HG03378 (cell line): ENCODE results near the gene CPNE4.

Source experiments
- ATAC-seq: cut with Tn5 transposase; IDR thresholded peaks from one replicate; pipeline ENCODE4 v1.9.1; 2021; ENCODE audit warnings: mild to moderate bottlenecking, moderate library complexity; ENCODE audit not compliant: unreplicated experiment

Gene CPNE4

DNA sequence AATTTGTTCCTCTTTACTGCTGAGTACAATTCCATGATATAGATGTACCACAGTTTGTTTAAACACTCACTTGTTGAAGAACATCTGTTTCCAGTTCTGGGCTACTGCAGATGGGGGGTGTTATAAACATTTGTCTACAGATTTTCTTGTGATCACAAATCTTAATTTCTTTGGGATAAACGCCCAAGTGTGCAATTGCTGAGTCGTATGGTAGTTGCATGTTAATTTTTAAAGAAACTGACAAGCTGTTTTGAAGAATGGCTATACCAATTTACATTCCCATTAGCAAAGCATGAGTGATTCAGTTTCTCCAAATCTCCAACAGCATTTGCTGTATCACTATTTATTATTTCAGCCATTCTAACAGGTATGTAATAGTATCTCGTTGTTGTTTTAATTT, 290.0 kb downstream of the CPNE4 start:
- ATAC-seq: no peak

DNA sequence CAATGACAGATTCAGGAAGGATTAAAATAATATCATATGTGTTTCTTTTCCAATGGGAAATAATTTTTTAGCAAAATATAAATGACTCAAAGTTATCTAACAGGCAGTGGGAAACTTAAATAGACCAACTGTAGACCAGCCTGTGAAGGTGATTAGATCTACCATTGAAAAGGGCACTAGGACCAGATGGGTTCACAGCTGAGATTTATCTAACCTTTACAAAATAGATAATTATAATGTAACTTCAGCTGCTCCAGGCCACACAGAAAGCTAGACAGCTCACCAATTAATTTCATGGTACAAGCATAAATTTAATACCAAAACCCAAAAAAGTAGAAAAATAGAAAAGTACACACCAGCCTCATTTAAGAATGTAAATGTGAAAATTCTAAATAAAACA, 291.7 kb downstream of the CPNE4 start:
- no peak for ATAC-seq

DNA sequence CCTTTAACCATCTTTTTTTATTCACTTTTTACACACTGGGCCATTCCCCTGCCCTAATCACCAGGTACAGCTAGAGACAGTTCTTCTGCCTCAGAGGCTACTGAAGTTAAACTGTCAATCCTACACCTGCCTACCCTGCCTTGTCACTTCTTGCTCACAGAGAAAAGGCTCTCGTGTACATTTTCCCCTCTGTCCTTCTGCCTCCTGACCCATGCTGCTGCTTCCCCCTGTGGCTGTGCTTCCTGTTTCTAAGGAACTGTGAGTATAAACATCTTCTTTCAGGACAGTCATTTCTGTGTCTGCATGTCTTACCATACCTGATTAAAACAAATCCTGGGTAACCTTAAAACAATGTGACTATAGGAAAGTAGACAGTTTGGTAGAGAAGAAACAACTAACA, 295.6 kb downstream of the CPNE4 start:
- no peak for ATAC-seq

DNA sequence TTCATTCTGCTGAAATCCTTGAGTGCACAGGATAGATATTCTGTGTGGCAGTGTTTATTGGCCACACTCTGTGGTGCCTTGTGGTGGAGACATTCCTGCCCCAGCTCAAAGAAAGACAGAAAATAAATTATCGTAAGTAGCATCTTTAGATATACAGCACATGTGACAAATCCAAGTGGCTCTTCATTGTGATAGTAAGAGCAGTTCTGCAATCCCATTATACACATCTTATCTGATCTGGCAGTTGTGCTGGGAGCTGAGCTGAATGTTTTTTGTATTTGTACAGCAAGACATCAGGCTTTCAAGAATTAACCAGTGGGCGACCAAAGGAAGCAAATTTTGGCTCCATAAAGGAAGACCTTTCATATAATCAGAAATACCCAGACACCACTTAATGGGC, 296.7 kb downstream of the CPNE4 start:
- no peak for ATAC-seq

DNA sequence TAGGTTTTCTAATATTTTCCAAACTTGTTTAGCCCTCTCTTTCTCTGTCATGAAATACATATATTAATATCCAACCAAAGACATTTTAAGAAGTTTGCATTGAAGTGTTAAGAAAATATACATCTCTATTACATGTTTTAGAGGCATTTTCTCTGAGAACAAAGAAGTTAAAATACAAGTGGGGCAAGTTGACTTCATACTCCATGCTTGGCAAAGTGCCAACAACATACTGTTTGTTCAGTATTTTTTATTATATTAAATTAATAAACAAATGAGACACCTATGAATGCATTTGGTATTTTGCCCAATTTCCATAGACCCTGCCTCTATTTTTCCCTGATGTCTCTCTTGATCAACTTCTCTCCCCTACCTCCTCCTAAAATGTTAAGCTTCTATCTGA, 299.3 kb downstream of the CPNE4 start:
- no peak for ATAC-seq

DNA sequence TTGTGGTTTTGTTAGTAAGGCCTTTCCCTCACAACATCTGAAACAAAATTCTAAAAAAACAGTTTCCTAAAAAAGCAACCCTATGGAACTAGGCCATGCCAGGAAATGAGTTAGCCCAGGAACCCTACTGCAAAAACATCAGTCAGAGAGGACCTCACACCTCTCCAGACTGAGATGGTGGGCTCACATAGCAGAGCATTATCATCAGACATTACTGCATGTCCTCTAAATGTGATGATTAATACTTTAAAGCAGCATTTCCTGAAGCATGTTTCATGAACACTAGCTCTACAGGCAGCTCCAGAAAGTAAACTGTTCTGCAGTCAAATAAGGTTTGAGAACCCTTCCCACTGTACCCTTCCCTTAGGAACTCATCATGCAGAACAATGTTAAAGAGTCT, 299.7 kb downstream of the CPNE4 start:
- no peak for ATAC-seq

DNA sequence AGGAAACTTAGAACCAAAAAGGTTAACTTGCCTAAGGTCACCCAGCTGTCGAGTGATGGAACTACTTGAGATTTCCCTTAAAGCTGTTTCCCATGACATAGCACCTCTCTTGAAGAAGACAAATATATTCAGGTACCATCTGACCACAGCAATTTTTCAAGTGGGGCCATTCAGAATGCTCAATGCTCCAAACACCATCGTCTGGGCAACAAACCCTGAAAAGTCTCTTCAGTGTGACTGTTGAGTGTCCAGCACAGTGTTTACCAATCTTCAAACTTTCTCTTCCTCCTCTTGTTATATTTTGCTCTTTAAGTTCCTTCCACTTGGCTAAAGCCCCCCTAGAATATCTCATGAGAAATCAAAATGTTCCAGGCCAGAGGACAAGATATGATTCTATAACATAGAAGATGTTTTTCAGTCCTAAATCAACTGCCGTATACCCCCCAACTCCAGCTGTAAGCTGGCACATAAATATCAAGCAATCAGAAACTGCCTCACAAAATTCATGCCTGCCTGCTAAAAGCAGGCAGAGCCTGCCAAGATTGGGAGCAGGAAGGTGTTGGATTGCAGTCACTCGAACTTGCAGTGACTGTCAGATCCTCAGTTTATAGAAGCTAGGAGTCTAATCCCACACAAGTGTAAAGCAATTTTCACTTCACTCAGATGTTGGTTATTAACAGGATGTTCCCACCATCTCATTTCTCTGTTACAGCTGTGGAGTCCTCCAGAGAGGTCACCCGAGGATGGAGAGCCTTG, 301.6 kb downstream of the CPNE4 start:
- ATAC-seq: no peak

DNA sequence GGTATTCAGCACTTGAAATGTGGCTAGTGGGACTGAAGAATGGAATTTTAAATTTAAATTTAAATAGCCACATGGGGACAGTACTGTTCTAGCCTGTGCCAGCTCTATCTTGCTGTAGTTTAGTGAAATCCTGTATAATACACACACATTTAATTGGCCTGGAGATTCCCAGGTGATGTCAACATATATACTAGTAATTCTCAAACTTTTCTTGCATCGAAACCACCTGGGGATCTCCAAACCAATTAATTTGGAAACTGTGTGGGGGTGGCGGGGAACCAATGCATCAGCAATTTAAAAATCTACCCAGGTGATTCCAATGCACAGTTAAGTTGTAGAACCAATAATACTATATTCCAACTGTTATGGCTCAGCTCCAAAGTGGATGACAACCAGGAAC, 303.1 kb downstream of the CPNE4 start:
- peak; percentile 33 for ATAC-seq

DNA sequence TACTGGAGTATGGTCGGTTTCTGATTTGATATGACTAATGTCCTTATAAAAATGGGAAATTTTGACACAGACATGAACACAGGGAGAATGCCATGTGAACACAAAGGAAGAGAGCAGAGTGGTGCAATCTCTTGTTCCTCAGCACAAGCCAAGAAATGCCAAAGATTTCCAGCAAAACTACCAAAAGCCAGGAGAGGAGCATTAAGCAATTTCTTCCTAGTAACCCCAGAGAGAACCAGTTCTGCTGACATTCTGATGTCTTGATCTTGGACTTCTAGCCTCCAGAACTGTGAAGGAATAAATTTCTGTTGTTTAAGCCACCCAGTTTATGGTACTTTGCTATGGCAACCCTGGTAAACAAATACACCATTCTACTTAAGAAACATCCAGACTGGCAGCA, 304.2 kb downstream of the CPNE4 start:
- ATAC-seq: no peak

DNA sequence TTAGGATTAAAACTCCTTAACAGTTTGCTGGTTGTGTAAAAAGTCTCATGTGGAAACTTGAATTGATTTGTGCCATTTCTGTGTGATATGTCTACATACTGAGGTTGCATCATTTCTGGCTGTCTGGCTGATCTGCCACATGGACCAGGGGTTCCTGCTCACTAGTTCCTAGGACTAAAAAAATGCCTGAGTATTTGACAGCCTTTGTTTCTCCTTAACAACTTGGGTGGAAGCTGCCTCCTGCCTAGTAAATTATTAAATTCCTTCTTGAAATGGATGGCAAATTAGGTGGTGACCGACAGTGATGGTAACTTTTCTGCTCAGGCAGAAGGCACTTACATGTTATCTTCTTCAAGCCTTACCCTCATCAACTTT, 305.2 kb downstream of the CPNE4 start:
- ATAC-seq: no peak

DNA sequence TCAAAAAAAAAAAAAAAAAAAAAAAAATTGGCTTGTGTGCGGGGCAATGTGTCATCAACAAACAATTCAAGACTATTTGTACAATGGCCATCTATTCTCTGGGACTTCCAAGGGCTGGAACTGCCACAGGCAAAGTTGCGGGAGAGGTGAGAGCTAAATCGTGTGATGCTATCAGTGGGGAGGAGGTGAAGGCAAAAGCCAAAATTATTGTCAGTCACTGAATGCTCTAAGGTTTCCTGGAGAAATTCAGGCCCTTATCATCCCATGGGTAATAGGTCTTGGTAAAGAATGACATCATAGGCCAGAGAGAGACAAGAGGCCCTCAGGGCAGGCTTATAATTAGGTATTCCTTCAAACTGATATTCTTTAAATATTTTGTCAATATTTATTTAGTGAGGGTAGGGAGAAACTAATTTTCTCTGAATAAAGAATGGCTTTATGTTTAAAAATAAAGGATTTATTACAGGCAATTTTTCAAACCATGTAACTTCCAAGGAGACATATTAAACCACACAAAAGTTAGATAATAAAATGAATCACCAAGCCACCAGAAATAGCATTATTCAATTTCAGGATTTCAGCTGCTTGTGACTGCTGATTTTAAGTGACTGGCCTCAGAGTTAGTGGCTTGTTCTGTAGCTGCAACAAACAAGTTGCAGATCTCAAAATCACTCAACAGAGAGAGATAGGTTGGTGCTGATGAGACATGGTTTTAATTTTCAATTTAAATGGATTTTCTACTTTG, 305.7 kb downstream of the CPNE4 start:
- no peak for ATAC-seq

DNA sequence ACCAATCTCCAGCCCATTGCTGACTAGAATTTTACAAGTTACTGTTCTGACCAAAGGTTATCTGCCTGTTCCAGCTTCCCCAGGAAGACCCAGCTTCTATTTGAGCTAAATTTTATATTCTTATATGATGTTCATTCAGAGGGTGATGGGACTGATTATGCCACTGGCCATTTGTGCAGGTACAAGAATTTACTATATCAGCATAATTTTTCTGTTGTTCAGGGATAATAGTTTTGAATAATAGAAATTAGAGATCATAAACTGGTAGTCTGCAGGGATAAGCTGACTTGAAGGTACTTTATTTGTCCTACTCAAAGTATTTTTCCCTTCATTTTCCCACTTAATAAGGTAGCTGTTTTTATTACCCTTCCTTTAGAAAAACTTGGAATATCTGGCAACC, 309.4 kb downstream of the CPNE4 start:
- ATAC-seq: no peak

DNA sequence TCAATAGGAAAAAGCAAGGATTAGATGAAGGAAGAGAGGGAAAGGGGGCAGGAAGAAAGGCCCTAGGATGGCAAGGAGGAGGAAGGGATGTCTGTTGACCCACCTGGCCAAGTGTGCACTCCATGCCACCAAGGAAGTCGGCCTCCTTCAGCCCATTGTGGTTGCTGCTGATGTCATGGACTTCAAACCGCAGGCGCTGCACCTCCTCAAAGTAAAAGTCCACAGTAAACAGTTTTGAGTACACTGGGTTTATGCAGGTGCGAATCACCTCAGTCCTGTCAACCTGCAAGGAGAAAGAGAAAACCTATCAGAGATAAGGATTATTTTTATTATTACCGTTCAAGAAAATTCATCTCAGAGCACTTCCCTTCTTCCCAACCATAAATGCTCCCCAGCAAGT, 311.5 kb downstream of the CPNE4 start:
- no peak for ATAC-seq

DNA sequence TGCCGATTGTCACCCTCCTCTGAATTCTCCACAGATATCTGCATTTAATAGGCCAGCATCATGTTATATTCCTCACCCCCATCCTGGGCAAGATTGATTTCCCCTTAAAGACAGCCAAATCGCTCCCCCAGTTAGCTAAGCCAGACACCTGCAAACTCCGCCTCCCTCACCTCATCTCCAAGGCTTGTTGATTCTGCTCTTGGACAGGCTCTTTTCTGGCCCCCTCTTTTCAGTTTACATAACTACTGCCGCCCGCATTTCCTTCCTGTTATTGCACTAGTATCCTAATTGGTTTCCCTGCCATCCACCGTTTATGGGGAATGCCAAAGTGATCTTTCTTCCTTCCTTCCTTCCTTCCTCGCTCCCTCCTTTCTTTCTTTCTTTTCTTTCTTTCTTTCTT, 317.3 kb downstream of the CPNE4 start:
- ATAC-seq: no peak

DNA sequence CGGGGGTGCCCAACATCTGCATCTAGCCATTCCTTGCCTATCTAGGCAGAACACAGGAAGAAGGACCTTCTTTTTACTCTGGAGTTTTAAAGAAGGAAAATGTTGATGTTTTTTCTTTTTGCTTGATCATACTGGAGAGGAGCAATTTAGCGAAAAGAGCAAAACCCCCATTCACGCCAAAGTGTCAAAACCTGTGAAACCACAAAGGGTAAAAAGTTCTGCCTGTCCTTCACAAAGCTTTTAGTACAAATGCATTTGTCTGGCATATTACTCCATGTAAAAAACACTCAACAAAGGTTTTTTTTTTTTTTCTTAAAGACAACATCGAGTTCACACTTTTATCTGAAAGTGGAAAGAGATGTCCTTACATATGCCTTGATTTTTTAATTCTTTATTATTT, 317.9 kb downstream of the CPNE4 start:
- ATAC-seq: no peak

DNA sequence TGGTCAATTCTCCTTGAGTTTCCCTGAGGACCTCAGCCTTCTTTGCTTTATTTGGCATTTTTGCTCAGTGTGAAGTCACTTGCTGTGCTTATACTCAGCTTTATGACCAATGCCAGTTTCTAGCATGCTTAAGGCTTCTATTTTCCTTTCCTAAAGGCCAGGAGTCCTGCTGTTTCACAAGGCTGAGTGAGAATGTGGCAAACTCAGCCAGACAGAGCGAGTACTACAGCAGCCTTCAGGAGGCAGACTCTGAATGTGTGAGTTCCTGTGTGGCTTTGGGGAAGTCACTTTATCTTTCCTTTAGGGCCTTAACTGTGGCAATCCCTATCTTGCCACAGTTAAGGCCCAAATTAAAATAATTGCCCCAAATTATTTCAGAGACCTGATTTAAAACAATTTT, 318.8 kb downstream of the CPNE4 start:
- ATAC-seq: no peak

DNA sequence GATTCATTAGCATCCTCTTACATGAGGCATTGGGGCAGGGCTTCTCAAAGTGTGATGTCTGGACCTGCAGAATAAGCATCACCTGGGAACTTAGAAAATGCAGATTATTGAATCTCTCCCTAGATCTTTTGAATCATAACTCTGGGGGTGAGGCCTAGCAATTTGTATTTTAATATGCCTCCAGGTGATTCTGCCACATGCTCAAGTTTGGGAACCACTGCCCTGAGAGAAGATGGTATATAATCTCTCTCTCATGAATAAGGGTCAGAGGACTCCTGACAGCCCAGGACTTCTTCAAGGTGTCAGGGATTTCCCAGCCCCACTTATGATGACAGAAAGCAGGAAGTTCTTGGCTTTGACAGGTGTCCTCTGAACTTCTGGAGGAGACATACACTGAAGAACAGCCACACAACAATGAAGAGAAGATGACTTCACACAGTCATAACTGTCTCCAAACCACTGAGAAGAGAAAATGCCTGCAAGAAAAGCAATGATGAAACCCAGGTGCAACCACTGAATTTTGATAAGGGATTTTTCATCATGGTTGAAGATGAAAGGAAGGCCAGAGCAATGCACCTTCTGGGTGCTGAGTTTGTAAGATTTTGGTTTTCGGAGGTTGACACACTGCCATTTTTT, 320.1 kb downstream of the CPNE4 start:
- ATAC-seq: peak; percentile 94

DNA sequence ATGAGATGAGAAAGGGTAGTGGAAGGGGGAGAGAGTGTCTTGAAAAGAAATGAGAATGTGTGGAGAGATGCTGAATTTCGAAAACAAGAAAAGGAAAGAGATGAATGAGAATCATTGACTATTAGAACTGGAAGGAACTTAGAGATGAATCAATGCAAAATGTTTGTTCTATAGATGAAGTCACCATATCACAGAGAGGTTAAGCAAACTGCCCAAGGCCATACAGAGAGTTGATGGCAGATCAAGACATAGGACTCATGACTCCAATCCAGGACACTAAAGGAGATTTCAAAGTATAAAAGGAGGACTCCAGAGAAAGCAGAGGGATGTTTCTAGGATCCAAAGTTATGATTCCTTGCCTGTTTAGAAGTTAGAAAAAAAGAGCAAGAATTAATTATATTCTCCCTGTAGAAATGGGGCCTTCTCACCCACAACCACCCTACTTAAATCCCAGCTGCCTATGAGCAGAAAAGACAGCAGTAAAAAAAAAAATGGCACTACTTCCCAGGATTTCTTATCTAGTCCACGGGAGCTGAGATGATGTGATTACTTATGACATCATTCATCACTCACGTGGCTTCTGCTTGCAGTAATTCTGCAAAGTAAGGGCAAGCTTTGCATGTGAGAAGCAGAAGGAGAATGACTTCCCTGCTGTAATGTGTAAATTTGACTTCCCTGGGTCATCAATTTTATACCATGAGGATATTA, 321.2 kb downstream of the CPNE4 start:
- no peak for ATAC-seq

DNA sequence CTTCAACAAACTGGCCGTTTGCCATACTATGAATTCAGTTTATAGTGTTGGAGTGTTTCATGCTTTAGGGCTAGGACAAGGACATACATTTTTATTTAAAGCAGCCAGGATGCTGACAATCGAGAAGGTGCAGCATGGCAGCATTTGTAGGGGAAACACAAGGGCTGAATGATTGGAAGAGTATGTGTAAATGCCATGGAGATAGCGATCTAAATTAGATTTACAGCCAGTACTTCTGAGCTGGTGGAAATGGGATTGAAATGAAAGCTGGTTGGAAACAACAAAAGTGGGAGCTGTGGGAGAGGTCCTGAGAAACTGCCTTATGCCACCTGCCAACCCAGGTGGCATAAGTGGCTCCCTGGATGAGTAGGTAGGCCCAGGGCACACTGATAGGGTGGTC, 322.2 kb downstream of the CPNE4 start:
- ATAC-seq: no peak

DNA sequence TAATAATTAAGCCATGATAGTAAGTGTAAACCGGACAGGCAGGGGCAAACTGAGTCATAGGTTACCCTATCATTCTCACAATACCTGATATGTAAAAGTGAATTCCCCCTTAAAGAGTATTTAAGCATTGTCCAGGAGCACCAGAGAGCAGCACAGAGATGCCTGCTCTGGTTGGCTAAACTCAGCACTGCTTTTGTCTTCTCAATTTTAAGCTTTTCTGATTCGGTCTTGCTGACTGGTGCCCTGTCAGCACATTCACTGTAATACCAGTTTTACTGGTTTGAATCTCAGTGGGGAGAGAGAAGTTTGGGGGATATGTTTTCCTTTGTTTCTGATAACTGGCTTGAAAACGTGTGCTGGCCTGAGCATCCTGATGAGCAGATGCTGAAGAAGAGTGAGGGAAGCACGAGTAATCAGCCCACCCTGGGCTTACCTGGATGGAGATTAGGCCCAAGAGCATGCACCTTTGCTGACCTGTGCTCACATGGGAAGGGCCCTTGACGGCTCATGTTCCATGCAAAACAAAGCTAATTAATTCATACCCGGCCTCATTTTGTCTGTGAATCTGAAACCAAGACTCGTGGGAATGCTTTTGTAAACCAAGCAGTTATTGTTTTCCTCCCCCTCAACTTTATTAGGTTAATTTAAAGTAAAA, 323.6 kb downstream of the CPNE4 start:
- no peak for ATAC-seq

DNA sequence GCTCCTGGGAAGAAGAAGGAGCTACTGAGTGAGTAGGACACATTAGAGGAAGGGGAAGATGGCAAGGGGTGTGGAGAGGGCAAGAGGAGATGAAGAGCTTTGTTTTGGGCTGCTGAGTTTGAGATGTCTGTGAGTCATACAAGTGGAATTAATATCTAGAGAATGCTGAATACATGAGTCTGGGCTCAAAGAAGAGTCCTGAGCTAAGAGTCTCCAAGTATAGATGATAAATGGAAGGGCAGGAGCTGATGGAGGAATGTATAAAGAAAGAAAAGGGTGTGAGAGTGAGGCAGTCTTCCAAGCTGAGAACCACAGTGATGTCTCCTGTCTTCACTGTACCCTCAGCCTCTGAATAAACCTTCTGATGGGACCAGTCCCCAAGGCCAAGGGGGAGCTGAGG, 326.6 kb downstream of the CPNE4 start:
- no peak for ATAC-seq
